KG1 (cell line): ENCODE data around the gene STX16.

Experiments used
- DNase-seq: peaks from one replicate; lab custom pipeline; 2025; lab: John Stamatoyannopoulos, UW

The STX16 gene

DNA sequence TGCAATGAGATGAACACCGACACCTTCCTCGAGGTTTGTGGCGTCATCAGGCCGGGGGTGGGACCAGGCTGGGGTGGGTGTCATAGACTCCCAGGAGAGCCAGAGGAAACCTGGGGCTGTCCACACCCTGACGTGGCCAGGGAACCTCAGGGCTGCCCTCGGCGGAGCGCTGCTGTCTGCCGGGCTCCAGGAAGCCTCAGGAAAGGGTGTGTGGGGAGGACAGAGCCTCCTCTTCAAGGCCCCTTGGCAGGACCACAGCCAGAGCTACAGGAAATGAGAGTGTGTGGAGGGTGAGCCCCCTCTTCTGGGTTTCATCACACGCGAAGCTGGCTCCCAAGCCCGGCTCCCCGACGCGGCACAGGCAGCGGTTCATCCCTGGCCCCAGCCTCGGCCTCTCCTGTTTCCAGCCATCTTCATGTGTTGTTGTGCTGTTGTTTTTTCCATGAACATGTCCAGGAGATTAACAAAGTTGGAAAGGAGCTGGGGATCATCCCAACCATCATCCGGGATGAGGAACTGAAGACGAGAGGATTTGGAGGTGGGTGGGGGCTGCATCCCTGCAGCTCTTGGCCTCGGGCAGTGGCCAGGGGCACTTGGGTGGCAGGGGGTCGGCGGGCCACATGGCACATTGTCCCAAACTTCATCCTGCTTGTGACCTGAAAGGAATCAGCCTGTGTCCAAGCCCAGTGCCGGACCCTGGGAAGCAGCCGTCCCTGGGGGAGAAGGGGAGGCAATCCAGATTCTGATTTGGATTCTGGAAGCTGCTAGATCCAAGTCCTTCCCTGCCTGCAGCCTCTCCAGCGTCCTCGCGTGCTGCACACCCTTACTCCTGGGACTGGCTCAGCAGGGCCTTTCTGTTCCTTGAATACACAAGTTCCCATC is 47.9 kb downstream of the STX16 start:
- DNase-seq = no peak

DNA sequence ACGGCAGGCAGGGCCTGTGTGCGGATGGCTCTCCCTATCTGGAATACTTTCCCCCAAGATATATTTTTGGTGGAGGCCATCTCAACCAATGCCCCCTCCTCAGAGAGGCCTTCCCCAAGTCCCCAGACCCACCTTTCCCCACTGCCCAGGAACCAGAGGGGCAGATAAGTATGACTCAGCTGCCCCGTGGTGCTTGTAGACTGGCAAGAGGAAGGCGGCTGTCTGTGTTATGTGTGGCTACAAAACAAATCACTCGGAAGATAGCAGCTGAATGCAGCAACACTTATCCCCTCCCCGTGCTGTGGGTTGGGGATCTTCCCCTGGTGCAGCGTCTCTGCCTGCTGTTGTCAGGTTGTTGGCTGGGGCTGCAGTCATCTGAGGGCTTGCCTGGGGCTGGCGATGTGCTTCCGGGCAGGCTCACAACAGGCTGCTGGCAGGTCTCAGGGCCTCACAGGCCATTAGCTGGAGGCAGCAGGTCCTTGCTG is 48.6 kb downstream of the STX16 start:
- no peak for DNase-seq

DNA sequence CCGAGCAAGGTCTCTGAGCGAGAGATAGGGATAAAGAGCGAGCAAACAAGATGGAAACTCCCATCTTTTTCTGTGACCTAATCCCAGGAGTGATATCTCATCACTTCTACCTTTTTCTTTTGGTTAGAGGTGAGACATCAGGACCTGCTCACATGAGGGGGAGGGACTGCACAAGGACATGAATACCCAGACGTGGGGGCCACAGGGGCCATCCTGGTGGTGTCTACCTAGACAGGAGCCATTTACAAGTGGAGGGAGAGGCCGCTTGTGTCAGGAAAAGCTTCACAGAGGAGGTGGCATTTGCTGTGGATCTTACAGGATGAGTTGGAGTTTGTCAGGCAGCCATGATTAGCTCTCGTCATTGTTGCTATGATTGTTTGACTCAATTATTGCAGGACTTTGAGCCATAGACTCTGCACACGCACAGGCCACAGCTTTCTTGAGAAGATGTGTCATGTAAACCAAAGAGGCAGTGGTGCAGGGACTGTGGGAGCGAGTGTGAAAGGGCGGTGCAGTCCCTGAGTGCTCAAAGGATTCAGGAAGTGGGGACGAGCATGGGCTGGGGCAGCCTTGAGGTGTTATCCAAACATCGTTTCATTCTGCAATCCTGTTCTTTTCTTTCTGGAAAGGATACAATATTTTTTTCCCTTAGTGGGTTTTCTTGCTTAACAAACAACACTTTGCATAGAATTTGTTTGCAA is 49.2 kb downstream of the STX16 start:
- DNase-seq = no peak

DNA sequence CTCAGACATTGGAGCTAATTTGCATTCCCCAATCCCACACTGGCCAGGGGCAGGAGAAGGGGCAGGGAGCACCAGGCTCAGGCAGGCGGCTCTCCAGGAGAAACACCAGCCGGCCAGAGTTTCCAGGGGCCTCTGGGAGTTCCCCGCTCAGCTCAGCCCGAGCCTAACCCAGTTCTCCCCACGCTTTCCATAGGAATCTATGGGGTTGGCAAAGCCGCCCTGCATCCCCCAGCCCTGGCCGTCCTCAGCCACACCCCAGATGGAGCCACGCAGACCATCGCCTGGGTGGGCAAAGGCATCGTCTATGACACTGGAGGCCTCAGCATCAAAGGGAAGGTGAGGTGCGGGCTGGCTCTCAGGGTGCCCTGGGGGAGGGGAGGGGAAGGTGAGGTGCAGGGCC is 49.7 kb downstream of the STX16 start:
- DNase-seq = no peak

DNA sequence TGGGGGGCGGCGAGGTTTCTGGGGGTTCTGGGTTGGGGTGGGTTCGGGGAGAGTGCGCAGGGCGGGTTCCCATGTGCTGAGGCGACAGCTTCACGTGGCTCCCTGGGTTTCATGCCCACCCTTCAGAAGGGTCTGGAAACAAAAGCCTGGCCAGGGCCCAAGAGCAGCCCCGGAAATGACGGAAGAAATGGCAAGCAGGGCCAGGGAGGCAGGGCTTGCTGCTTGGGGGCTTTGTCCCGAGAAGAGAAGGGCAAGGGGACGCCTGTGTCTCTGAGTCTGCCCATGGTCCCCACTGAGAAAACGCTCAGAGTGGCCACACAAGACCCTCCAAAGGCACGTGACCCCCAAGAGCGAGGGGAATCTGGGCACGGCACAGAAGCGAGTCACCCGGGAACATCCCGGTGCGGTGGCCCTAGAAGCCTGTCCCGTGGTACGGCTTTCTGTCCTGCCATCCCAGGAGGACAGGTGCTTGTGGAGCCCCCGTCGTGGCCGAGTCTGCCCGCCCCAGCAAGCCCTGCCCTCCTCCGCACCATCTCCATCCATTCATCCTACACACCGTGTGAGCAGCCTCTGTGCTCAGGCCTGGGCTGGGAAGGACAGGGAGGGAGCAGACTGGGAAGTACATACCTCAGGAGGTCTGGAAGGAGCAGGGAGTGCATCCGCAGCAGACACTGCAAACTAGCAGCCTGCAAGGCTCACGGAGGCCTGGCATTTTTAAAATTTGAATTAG is 50.5 kb downstream of the STX16 start:
- no peak for DNase-seq

DNA sequence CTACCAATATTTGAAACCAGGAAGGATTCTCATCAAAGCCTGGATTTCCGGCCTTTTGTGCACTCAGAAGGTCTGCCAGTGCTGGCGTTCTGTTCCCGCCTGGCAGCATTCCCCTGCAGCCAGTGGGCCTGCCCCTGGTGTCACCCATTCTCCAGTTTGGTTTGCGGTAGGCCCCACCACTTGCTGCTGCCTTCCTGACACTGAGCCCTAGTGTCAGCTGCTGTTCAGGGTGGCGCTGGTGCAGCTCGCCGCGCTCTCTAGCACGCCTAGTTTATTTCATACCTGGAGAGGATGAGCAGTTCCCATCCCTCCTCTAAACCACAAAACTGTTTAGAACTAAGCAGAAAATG is 51.1 kb downstream of the STX16 start:
- no peak for DNase-seq

DNA sequence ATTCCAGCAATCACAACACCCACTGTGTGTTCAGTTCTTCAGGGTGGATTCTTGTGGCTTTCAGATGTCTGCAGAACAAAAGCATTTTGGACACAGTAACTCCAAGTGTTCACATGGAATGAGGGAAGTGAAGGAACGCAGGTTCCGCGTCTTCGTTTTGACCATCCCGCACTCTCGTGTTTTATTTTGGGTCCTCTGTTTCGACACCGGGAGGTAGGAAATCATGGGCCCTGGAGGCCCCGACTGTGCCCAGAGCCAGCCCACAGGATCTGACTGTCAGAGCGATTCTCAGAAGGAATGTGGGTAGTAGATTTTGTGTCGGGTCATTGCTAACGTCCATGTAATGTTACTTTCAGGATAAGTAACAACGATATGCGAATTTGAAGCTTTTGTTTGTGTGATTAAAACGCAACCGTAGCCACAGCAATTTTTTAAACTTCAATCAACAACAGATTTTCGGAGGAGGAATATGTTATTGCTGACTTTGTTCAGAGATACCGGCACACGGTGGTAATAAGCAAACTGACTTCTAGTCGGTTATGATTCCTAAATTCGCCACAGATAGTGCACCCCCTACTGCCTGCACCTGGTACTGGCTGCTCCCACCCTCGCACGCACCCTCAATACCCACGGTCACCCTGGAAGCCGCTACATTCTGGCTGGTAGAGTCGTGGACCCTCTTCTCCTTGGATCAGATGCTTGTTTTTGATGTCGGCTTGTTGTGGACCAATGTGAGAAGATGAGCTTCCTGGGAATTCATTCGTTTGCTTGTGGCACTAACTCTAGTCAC is 52.0 kb downstream of the STX16 start:
- DNase-seq = no peak

DNA sequence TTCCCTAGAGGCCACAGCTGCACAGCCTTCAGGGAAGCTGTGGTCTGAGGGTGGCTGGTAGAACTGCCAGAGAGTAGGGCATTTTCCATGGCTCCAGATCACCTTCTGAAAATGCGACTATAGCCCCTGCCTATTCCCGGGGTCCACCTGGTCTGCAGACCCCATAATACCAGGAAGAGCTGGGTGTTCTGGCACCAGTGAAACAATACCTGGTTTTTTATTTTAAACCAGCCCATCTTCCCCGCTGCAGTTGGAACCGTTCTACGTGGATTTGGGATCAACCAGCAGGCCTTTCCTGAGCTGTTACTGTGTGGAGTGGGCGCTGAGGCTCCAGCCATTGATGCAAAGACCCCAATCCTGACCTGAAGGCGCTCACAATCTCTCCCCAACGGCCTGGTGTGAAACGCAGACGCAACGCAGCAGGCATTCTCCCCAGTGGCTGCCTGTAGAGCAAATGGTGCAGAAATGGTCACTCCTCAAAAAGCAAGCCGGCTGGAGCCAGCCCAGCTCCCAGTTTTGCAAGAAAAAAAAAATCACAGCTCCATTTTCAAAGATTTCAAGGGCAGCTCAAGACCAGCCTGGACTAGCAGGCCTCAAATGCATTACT is 52.8 kb downstream of the STX16 start:
- no peak for DNase-seq

DNA sequence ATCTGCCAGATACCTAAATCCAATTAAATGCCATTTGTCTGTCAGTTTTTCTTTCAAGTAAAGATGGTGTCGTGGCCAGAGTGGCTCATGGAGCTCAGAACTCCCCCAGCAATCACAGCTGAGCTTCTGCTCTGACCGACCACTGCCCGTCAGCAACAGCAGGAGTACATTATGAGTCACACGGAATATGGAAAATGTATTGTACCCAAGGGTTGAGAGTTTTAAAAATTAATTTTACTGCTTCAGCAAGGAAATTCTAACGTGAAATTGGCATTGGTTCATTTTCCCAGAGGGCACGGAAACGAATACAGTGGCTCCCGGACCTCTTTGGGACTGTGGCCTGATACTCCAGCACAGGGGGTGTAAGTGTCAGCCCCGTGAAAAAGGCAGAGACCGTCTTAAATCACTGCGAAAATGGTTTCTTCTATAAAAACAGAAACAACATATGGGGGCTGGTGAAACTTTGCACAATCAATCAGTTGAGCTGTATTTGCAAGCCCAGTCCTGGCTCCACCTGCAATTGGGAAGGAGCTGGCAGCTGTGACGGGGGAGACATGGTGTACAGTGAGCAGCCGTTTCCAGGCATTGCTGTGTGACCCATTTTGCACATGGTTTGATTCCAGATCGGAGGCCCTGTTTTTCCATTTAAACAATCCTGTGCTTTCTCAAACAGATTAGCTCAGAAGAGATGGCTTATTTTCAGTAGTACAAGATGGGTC is 54.3 kb downstream of the STX16 start:
- DNase-seq = no peak

DNA sequence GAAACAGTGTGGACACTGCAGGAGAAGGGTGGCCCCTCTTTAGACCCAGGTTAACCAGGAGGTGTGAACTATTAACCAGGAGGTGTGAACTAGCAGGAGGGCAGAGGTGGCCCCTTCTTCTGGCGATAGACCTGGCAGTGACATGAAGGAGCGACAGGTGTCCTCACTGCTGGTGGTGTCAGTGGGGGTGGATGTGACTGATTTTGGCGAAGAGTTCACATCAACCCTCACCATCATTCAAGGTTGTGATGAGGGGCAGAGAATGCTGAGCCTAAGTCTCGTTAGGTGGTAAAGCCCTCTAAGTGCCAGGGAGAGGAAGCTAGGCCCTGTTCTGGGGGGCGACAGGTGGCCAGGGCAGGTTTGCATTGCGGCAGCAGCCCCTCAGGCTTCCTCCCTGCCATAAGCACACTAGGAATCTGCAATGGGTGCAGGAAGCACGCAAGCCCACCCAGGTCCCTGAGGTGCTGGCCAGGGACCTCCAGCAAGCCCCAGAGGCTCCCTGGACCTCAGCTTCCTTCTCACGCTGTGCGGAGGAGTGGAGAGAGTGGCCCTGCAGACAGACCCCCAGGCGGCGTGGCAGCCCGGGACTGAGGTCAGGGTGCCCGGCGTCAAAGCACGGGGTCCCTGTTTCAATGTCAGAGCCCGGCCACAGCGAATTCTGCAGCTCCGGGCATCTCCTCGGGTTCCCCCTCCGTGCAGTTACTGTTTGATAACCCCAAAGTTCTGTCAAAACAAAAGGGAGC is 55.2 kb downstream of the STX16 start:
- DNase-seq = no peak

DNA sequence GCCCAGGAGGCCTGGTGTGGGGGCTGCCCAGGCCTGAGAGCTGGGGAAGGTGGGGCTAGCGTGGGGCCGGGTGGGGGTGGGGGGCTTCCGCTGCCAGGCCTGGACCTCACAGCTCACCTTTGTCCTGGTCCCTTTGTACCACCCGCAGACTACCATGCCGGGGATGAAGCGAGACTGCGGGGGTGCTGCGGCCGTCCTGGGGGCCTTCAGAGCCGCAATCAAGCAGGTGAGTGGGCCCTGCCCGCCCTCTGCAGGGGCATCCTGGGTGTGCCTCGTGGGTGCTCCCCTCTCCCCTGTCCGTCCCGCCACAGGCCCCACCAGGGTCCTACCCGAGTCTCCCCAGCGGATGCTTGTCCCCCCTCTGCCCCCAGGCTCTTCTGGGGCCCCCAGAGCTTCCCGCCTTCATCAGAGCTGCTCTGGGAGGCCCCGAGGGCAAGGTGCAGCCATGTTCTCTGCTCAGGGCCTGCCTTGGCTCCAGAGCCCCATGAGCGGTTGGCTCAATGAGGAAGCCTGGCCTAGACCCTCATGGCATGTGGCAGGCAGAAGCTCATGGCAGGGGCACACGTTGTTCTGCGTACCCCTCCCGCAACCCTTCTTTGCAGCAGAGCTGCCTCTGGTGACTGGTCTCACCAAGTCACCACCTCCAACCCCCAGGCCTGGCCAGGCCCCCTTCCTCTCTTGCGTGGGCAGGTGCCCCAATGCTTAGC is 56.0 kb downstream of the STX16 start:
- no peak for DNase-seq

DNA sequence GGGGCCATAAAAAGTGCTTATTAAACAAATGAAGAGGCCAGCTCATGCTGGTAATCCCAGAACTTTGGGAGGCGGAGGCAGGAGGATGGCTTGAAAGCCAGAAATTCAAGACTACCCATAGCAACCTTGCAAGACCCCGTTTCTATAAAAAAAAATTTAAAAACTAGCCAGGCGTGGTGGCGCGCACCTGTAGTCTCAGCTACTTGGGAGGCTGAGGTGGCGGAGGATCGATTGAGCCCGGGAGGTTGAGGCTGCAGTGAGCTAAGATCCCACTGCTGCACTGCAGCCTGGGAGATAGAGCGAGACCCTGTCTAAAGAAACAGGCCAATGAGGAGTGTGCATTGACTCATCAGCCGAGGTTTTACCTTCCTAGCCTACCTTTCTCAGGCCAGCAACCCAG is 56.7 kb downstream of the STX16 start:
- no peak for DNase-seq

DNA sequence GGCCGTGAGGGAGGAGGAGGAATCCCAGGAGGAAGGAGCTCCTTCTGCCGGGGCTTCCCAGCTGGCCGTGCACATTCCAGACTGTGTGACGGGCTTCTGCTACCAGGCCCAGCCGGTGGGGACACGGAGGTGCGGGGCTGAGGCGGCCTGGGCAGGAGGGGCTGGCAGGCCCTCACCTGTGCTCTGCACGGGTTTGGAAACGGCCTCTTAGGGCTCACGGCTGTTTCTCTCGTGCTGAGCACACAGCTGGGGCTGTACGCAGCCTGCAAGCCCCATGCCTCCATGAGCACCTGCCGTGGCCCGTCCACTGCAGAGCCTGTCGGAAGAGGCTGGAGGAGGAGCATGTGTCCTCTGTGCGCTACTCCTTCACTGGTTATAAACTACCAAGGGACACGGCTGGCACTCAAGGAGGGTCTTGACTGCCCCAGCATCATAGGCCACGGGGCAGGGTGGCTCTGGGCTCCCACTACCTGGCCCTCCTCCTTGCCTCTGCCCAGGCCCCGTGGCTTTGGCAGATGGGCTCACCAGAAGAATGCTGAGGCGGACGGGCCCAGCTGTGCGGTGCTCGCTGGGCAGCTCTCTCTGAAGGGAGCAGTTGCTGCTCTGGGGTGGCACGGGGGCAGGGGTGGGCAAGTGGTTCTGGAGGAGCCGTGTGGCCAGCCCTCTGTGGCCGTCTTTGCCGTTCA is 57.3 kb downstream of the STX16 start:
- DNase-seq = no peak

DNA sequence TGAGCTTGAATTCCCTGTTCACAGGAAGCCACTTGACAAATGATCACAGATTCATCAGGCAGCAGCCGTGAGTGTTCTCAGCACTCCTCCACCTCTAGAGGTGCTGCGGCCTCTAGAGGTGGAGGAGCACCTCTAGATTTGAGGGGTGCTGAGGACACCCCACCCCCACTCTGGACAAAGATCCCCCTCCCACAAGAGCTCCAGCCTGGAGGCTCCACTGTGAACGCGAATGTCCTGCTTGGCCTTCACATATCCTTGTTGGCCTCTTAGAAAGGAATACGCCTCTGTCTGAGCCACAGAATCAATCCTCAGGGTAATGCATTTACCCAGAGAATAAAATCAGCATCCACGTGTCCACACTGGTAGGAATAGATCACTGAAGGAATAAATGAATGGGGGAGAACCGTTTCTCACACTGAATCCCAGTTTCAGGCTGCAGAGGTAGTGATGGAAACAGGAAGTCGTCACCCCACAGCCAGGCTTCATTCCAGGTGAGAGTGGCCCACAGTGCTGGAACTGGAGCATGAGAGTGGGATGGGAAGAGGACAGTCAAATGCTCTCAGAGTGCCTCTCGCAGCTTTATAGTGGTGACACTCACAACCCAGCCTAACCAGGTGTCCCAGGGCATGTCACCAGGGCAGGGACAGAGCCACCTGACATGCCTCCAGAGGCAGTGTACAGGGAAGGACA is 58.1 kb downstream of the STX16 start:
- no peak for DNase-seq

DNA sequence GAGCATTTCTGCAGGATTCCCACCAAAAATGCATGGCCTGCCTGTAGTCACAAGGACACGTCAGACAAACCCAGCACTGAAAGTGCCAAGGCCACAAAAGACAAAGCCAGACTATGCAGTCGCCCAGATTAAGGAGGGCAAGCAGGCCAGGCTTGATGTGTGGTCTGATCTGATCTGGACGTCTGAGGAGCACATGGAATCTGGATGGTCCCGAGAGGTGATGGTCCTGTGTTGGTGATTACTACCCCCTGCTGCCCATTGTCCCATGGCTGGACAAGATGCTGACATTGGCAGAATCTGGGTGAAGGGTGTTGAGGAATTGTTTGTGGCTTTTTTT is 58.6 kb downstream of the STX16 start:
- DNase-seq = no peak

DNA sequence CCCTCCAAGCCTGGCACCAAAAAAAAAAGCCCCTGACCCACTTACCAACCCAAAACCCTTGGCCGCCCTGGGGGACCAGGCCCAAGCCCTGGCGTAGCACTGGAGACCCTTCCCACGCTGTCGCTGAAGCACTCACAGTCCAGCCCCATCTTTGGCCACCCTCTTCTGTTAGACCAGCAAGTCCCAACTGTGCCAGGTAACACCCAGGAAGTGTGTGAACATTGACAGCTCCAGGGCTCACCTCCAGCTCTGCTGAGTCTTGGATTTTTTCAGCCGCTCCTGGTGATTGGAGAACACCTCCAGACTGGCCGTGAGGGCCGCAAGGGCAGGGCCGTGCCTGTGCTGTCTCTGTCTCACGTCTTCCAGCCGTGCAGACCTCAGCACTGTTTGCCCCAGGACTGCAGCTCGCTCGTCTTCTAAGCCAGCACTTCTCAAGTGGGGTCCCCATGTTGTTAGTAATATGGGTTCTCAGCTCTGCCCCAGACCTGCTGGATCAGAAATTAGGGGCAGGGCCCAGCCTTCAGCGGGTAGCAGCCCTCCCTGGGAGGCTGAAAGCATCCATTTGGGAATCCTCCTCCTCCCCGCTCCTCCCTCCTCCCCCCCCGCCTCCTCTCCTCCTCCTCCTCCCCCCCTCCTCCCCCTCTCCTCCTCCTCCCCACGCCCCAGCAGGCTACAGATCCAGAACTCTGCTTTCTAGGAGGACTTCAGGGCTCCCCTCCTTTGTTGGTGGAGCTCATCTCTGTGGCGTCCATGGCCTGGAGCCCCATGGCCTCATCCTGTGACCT is 59.6 kb downstream of the STX16 start:
- DNase-seq = no peak

DNA sequence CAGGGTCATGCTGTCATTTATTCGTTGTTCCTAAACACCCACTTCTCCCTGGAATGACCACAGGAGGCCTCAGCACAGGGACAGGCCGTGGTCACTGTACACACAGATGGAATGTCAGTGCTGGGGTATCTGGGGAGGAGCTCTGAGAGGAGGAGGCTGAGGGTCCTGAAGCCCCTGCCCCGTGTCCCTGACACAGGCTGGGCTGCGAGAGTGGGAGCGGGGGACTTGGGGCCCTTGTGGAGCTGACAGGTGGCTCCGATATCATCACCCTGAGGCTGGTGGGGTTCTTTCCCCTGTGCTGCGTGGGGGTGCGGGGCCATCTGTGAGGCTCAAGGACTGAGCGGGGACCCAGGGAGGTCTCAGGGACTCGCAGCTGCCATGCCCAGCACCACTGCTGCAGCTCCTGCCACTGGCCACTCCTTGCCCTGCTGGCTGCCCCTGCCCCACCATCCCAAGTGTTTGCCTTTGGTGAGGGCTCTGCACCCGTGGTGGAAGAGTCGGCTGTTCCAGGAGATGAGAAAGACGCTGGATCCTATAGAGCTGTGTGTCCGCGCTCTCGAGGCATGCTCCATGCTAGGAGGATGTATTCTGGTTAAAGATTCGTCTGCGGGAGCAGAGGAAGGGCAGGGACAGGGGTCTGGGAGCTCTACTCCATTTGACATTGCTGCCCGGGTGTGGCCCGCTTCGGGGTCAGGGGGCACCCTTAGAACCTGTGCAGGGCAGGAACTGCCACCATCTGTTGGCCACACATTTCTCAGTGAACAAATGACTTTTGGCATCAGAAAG is 60.4 kb downstream of the STX16 start:
- no peak for DNase-seq
